AG09309 (cell line): ENCODE results near the gene DOCK9.
"Not testable (repeated sequence)": the region's sequence is repeated elsewhere in the genome, so short reads cannot be mapped to it uniquely, and the experiment has no call there.

Source experiments
- DNase-seq: peaks from one replicate; pipeline ENCODE4 v3.0.0-alpha.2; 2010; ENCODE audit warnings: low read depth
- H3K4me3 ChIP-seq: 2 replicates; pipeline ENCODE4 v1.5.1; 2011; ENCODE audit warnings: mild to moderate bottlenecking, low read depth, low read length, moderate library complexity; ENCODE audit not compliant: control insufficient read depth
- TF ChIP-seq, protein P1 (sequence below): IDR thresholded peaks from 2 replicates; pipeline ENCODE4 v1.5.1; 2011; ENCODE audit warnings: mild to moderate bottlenecking, low read depth, low read length, inconsistent platforms; ENCODE audit not compliant: insufficient read depth, control insufficient read depth; ENCODE audit errors: missing control alignments

The DOCK9 gene

DNA sequence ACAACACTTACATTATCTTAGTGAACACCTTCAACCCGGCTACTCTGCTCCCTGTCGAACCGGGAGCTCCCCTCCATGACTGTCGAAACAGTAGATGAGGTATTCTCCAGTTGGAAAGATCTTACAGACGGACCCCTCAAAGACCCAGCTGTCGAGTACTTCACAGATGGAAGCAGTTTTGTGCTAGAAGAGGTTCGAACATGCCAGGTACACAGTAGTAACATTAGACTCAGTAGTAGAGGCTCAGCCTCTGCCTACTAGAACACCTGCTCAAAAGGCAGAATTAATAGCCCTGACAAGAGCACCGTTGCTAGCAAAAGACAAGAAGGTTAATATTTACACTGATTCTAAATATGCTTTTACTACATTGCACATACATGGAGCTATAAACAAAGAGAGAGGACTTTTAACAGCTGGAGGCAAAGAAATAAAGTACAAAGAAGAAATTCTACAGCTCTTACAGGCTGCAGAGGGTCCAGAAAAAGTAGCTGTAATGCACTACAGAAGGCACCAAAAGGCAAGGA lies 211.8 kb downstream of the DOCK9 start:
- no peak overlapping the region for H3K4me3 ChIP-seq
- TF ChIP-seq, protein P1, sequence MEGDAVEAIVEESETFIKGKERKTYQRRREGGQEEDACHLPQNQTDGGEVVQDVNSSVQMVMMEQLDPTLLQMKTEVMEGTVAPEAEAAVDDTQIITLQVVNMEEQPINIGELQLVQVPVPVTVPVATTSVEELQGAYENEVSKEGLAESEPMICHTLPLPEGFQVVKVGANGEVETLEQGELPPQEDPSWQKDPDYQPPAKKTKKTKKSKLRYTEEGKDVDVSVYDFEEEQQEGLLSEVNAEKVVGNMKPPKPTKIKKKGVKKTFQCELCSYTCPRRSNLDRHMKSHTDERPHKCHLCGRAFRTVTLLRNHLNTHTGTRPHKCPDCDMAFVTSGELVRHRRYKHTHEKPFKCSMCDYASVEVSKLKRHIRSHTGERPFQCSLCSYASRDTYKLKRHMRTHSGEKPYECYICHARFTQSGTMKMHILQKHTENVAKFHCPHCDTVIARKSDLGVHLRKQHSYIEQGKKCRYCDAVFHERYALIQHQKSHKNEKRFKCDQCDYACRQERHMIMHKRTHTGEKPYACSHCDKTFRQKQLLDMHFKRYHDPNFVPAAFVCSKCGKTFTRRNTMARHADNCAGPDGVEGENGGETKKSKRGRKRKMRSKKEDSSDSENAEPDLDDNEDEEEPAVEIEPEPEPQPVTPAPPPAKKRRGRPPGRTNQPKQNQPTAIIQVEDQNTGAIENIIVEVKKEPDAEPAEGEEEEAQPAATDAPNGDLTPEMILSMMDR, result no peak
- DNase-seq, result no peak

DNA sequence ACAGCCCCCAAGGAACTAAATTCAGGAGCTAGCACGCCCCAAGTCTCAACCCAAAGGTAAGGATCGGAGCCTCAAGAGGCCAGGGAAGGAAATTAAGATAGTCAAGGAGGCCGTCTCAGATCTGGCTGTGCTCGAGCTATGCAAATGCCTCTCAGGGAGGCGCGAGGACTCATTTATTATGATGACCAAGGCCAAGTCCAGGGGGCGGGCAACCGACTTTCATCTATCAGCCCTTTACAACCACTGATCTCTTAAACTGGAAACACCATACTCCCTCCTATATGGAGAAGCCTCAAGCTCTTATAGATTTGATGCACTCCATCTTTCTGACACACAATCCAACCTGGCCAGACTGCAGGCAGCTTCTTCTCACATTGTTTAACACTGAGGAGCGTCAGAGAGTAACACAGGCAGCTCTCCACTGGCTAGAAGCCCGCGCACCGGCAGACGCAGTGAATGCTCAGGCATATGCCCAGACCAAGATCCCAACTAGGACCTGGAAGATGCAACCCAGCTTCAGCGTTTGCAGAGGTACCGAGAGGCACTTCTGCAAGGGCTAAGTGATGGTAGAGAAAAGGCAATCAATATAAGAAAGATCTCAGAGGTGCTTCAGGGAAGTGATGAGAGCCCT lies 215.8 kb downstream of the DOCK9 start:
- TF ChIP-seq, protein P1, result no peak
- no peak for DNase-seq
- peak overlapping the region; percentile 7; the same call in 1 of the 2 replicates for H3K4me3 ChIP-seq

DNA sequence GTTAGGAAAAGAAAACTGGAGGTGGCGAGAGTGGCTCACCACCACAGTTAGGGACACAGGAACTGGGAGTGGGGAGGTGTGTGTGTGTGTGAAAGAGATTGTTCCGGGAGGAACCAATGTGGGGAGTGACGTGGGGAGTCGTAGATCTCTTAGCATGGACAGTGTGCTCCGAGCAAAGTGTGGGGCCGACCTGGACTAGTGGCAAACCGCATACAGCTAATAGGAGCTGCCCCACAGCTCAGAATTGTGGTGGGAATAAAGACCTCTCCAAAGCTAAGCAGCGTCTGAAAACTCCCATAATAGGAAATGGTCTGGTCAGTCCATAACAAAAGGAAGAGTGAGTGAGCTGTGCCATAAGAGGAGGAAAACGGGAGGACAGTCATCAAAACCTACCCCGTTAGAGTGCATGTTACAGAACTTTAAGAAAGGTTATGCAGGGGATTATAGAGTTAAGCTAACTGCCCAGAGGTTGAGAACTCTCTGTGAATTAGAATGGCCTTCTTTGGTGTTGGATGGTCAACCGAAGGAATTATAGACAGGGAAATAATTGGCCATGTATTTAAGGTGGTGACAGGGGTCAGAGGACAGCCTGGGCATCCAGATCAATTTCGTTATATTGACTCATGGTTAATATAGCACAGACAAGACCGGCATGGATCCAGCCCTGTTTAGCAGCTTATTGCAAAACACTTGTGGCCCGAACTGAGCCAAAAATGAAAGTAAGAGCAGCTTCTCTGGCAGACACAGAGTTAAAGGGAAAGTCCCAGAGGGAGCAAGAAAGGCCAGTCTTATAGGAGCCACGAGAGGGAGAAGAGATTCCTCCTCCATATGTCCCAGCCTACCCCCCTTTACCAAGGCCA lies 216.5 kb downstream of the DOCK9 start:
- TF ChIP-seq, protein P1, result peak; percentile 5
- peak overlapping the region; percentile 7; the same call in 1 of the 2 replicates for H3K4me3 ChIP-seq
- DNase-seq, result peak; percentile 45

DNA sequence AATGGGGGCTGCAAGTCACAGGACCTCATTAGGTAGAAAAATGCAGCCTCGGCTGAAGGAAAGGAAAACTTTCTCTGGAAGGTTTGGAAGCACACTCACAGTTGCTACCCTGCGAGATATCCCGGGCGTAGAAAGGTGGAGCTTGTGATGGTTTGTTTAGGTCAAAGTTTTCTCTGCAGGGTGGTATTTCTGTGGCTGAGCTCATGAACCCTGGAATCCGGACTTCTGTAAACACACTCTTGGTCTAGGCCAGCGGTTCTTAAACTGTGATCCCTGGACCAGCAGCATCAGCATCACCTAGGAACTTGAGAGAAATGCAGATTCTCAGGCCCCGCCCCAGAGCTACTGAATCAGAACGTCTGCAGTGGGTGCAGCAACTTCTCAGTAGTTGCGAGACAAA lies 222.1 kb downstream of the DOCK9 start:
- H3K4me3 ChIP-seq, result no peak overlapping the region
- TF ChIP-seq, protein P1, result no peak
- no peak for DNase-seq

DNA sequence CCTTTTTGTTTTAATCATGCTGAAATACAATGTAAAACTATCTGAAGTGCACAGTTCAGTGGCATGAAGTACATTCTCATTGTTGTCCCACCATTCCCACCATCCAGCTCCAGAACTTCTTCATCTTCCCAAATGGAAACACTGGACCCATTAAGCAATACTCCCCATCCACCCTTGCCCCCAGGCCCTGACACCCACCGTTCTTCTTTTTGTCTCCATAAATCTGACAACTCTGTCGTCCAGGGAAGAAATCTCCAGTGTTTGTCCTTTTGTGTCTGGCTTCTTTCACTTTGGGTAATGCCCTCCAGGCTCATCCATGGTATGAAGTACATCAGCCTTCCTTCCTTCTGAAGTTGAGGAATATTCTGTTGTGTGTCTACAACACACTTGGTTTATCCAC lies 222.7 kb downstream of the DOCK9 start:
- no peak for DNase-seq
- TF ChIP-seq, protein P1, result no peak
- H3K4me3 ChIP-seq, result no peak overlapping the region

DNA sequence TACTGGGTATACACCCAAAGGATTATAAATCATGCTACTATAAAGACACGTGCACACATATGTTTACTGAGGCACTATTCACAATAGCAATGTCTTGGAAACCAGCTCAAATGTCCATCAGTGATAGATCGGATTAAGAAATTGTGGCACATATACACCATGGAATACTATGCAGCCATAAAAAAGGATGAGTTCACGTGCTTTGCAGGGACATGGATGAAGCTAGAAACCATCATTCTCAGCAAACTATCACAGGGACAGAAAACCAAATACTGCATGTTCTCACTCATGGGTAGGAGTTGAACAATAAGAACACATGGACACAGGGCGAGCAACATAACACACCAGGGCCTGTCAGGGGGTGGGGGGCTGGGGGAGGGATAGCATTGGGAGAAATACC lies 223.4 kb downstream of the DOCK9 start:
- not testable (repeated sequence) for DNase-seq

More for the DNA sequence above, 223.4 kb downstream of the DOCK9 start:
- not testable (repeated sequence) for H3K4me3 ChIP-seq
